Measurements from ENCODE around the gene HNRNPK. TPM values are rescaled to one million over a fixed set of nuclear protein-coding genes. Genes with fewer than 3 reads are reported as not detected.

HNRNPK gene
- total and polyA plus RNA-seq, 2 of the 13 experiments (the other 11 are each of a cell fraction or from before 2014, with no cell fraction given) = 321 to 712 TPM

- intact Hi-C loops (cut with micrococcal nuclease; ENCODE audit: unreplicated experiment) = no loop called here
- no peaks in the 10 kb centered on the region for H3K9me3 ChIP-seq (ENCODE audit: low read length)
- no peak overlapping the region for H3K27ac ChIP-seq (ENCODE audit: extremely low read length, insufficient read depth, low read length)
- BruUV-seq (replicated peaks) = no TSS peak
- H3K9ac ChIP-seq (ENCODE audit: insufficient read depth, low read depth, low read length) = no peak overlapping the region
- H4K20me1 ChIP-seq (ENCODE audit: insufficient read depth, low read length) = no peaks in the 10 kb centered on the region
- TF ChIP-seq ZNF788 (CRISPR knock-in tag; IDR thresholded peaks at IDR 0.05; ENCODE audit: borderline replicate concordance) (no peak), ARID2 (CRISPR knock-in tag; IDR thresholded peaks at IDR 0.05; ENCODE audit: borderline replicate concordance) (no peak), TEF (CRISPR knock-in tag; IDR thresholded peaks at IDR 0.05) (no peak), ZNF331 (CRISPR knock-in tag; IDR thresholded peaks at IDR 0.05) (no peak), ZNF484 (CRISPR knock-in tag; IDR thresholded peaks at IDR 0.05; ENCODE audit: borderline replicate concordance, low read depth) (no peak), RORA (CRISPR knock-in tag; IDR thresholded peaks at IDR 0.05) (no peak), ARNT2 (CRISPR knock-in tag; IDR thresholded peaks at IDR 0.05; ENCODE audit: low read depth) (no peak), ZMYM4 (CRISPR knock-in tag; IDR thresholded peaks at IDR 0.05) (no peak), MXD4 (CRISPR knock-in tag; IDR thresholded peaks at IDR 0.05) (no peak), GATAD1 (CRISPR knock-in tag; IDR thresholded peaks at IDR 0.05) (no peak), ZFAT (CRISPR knock-in tag; conservative IDR thresholded peaks at IDR 0.05) (no peak)
- TF ChIP-seq, protein P1, sequence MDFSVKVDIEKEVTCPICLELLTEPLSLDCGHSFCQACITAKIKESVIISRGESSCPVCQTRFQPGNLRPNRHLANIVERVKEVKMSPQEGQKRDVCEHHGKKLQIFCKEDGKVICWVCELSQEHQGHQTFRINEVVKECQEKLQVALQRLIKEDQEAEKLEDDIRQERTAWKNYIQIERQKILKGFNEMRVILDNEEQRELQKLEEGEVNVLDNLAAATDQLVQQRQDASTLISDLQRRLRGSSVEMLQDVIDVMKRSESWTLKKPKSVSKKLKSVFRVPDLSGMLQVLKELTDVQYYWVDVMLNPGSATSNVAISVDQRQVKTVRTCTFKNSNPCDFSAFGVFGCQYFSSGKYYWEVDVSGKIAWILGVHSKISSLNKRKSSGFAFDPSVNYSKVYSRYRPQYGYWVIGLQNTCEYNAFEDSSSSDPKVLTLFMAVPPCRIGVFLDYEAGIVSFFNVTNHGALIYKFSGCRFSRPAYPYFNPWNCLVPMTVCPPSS (IDR thresholded peaks at IDR 0.05) = no peak
- TF ChIP-seq, protein P2, sequence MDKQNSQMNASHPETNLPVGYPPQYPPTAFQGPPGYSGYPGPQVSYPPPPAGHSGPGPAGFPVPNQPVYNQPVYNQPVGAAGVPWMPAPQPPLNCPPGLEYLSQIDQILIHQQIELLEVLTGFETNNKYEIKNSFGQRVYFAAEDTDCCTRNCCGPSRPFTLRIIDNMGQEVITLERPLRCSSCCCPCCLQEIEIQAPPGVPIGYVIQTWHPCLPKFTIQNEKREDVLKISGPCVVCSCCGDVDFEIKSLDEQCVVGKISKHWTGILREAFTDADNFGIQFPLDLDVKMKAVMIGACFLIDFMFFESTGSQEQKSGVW (CRISPR knock-in tag; IDR thresholded peaks at IDR 0.05; ENCODE audit: borderline replicate concordance) = no peak
- TF ChIP-seq, protein P3, sequence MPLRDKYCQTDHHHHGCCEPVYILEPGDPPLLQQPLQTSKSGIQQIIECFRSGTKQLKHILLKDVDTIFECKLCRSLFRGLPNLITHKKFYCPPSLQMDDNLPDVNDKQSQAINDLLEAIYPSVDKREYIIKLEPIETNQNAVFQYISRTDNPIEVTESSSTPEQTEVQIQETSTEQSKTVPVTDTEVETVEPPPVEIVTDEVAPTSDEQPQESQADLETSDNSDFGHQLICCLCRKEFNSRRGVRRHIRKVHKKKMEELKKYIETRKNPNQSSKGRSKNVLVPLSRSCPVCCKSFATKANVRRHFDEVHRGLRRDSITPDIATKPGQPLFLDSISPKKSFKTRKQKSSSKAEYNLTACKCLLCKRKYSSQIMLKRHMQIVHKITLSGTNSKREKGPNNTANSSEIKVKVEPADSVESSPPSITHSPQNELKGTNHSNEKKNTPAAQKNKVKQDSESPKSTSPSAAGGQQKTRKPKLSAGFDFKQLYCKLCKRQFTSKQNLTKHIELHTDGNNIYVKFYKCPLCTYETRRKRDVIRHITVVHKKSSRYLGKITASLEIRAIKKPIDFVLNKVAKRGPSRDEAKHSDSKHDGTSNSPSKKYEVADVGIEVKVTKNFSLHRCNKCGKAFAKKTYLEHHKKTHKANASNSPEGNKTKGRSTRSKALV (CRISPR knock-in tag; IDR thresholded peaks at IDR 0.05) = no peak
- TF ChIP-seq, protein P4, sequence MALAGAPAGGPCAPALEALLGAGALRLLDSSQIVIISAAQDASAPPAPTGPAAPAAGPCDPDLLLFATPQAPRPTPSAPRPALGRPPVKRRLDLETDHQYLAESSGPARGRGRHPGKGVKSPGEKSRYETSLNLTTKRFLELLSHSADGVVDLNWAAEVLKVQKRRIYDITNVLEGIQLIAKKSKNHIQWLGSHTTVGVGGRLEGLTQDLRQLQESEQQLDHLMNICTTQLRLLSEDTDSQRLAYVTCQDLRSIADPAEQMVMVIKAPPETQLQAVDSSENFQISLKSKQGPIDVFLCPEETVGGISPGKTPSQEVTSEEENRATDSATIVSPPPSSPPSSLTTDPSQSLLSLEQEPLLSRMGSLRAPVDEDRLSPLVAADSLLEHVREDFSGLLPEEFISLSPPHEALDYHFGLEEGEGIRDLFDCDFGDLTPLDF (CRISPR knock-in tag; IDR thresholded peaks at IDR 0.05) = no peak
- TF ChIP-seq, protein P5, sequence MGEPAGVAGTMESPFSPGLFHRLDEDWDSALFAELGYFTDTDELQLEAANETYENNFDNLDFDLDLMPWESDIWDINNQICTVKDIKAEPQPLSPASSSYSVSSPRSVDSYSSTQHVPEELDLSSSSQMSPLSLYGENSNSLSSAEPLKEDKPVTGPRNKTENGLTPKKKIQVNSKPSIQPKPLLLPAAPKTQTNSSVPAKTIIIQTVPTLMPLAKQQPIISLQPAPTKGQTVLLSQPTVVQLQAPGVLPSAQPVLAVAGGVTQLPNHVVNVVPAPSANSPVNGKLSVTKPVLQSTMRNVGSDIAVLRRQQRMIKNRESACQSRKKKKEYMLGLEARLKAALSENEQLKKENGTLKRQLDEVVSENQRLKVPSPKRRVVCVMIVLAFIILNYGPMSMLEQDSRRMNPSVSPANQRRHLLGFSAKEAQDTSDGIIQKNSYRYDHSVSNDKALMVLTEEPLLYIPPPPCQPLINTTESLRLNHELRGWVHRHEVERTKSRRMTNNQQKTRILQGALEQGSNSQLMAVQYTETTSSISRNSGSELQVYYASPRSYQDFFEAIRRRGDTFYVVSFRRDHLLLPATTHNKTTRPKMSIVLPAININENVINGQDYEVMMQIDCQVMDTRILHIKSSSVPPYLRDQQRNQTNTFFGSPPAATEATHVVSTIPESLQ (CRISPR knock-in tag; conservative IDR thresholded peaks at IDR 0.05) = no peak
- no peaks in the 10 kb centered on the region for H3K36me3 ChIP-seq (replicated peaks in 1 of 2; ENCODE audit: control insufficient read depth in 1 of 2, insufficient read depth in 2 of 2, low read length in 2 of 2)
- H3K27me3 ChIP-seq (ENCODE audit: control insufficient read depth in 1 of 2, insufficient read depth in 2 of 2, low read length in 2 of 2) = no peaks in the 10 kb centered on the region
- no peak for ATAC-seq
- H3K79me2 ChIP-seq (ENCODE audit: insufficient read depth, low read length) = no peaks in the 10 kb centered on the region
- ChIA-PET CTCF (ENCODE audit: low intra/inter-chr PET ratio, low total read pairs) (no interaction called here), POLR2A (no interaction called here)
- no peak overlapping the region for H3K4me2 ChIP-seq (ENCODE audit: low read depth, low read length)
- no peak for DNase-seq (ENCODE audit: low spot score)
- in situ Hi-C loops (cut with HindIII; ENCODE audit: extremely low pct_ligation_motif_present, low pct_unique_long_range_greater_than_20kb) = no loop called here
- no peak overlapping the region for H2AFZ ChIP-seq (ENCODE audit: low read length)
- H3K4me1 ChIP-seq (ENCODE audit: insufficient read depth, low read length) = peaks cover 18% of the 10 kb centered on the region
- WGBS (ENCODE audit: low lambda C conversion rate) = 100% methylated on average over 2 of the region's 2 CpGs
- FAIRE-seq = no peak
- H3K4me3 ChIP-seq (replicated peaks in 1 of 3; ENCODE audit: insufficient read depth in 1 of 3, low read depth in 2 of 3, low read length in 3 of 3) = no peak overlapping the region
Observed at GRCh38 chr9:83932011-83932410, 48.0 kb downstream of the HNRNPK start.

All from HepG2 (cell line).